Measurements from ENCODE around the gene PRR5L.

DNA sequence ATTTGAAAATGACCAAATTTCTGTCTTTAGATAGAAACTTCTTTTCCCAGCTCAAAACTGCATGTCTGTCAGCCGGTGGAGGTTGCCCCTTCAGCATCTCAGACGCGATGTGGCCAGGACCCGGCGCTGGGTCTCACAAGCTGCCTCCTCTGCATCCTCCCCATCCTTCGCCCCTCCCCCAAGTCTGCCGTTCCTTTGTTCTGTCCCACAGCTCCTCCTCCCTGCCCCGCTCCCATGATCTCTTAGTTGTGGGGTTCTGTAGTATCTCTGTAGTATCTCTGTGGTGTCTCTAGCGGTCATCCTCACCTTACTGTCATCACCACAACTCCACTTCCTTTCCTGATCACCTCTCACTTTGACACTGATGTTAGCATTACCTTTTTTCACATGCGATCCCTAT lies 164.1 kb downstream of the PRR5L start:
- TF ChIP-seq CTCF (IDR thresholded peaks at IDR 0.05) (no peak), EP300 (IDR thresholded peaks at IDR 0.05) (no peak)

Data from tibial nerve (tissue), 4 donors.